Mesenchymal stem cell (in vitro differentiated cells and primary cell): ENCODE results near the gene APOM.

Experiments
- DNase-seq: peaks from one replicate; pipeline ENCODE4 v3.0.0-alpha.2; 2013
- H2AFZ ChIP-seq: one replicate; pipeline ENCODE4 v1.6.1; 2013; ENCODE audit warnings: low read depth, mild to moderate bottlenecking, control low read depth, inconsistent platforms, low read length, moderate library complexity
- H2AK5ac ChIP-seq: 2 replicates; pipeline ENCODE4 v1.6.1; 2013; ENCODE audit warnings: low read length, moderate library complexity, mild to moderate bottlenecking, inconsistent platforms; ENCODE audit not compliant: severe bottlenecking
- H2BK120ac ChIP-seq: one replicate; pipeline ENCODE4 v1.6.1; 2013; ENCODE audit warnings: low read depth, mild to moderate bottlenecking, inconsistent platforms, low read length, moderate library complexity
- H2BK12ac ChIP-seq, 2 experiments: one replicate each; pipeline ENCODE4 v1.6.1; 2013; ENCODE audit warnings: inconsistent platforms in 2 of 2, low read length in 2 of 2, mild to moderate bottlenecking in 2 of 2, moderate library complexity in 2 of 2, control low read depth in 1 of 2
- H2BK15ac ChIP-seq: one replicate; pipeline ENCODE4 v1.6.1; 2013; ENCODE audit warnings: mild to moderate bottlenecking, low read depth, inconsistent platforms; ENCODE audit not compliant: poor library complexity, severe bottlenecking
- H2BK5ac ChIP-seq: 2 replicates; pipeline ENCODE4 v1.6.1; 2013; ENCODE audit warnings: low read depth, mild to moderate bottlenecking, low read length, control low read depth, inconsistent platforms; ENCODE audit not compliant: poor library complexity, severe bottlenecking
- H3K14ac ChIP-seq, 2 experiments: one replicate each; pipeline ENCODE4 v1.6.1; 2013; ENCODE audit warnings: inconsistent platforms in 2 of 2, low read length in 2 of 2, control low read depth in 1 of 2, mild to moderate bottlenecking in 1 of 2, moderate library complexity in 1 of 2
- H3K18ac ChIP-seq, 2 experiments: one replicate each; pipeline ENCODE4 v1.6.1; 2013; ENCODE audit warnings: inconsistent platforms in 2 of 2, low read length in 2 of 2, control low read depth in 1 of 2, low read depth in 1 of 2, mild to moderate bottlenecking in 1 of 2
- H3K23ac ChIP-seq, 2 experiments: one replicate each; pipeline ENCODE4 v1.6.1; 2013; ENCODE audit warnings: inconsistent platforms in 2 of 2, low read length in 2 of 2, mild to moderate bottlenecking in 2 of 2, moderate library complexity in 2 of 2, control low read depth in 1 of 2
- H3K27ac ChIP-seq: 2 replicates; pipeline ENCODE4 v1.5.1; 2013; ENCODE audit warnings: mild to moderate bottlenecking, moderate library complexity, low read length, control low read depth, inconsistent platforms; ENCODE audit not compliant: poor library complexity, severe bottlenecking
- H3K27me3 ChIP-seq, 2 experiments: 2 replicates each; pipeline versions ENCODE4 v1.6.1 to v1.7.0; 2013; ENCODE audit warnings: low read length in 2 of 2, mild to moderate bottlenecking in 2 of 2, moderate library complexity in 2 of 2, control low read depth in 1 of 2, inconsistent platforms in 1 of 2; ENCODE audit not compliant: control insufficient read depth in 1 of 2, insufficient read depth in 1 of 2
- H3K36me3 ChIP-seq, 2 experiments: 2 replicates each; pipeline versions ENCODE4 v1.6.1 to v1.7.0; 2013; ENCODE audit warnings: low read length in 2 of 2, control low read depth in 1 of 2, inconsistent platforms in 1 of 2, low read depth in 1 of 2, mild to moderate bottlenecking in 1 of 2; ENCODE audit not compliant: insufficient read depth in 2 of 2, control insufficient read depth in 1 of 2
- H3K4ac ChIP-seq, 2 experiments: one replicate each; pipeline ENCODE4 v1.6.1; 2013; ENCODE audit warnings: inconsistent platforms in 2 of 2, low read length in 2 of 2, mild to moderate bottlenecking in 2 of 2, moderate library complexity in 2 of 2, control low read depth in 1 of 2, low read depth in 1 of 2
- H3K4me1 ChIP-seq: 2 replicates; pipeline ENCODE4 v1.6.1; 2013; ENCODE audit warnings: low read depth, low read length, control low read depth; ENCODE audit not compliant: control insufficient read depth, insufficient read depth
- H3K4me2 ChIP-seq: 2 replicates; pipeline ENCODE4 v1.6.1; 2013; ENCODE audit warnings: low read length, mild to moderate bottlenecking, inconsistent platforms; ENCODE audit not compliant: poor library complexity, severe bottlenecking
- H3K4me3 ChIP-seq, 2 experiments: 2 replicates each; pipeline versions ENCODE4 v1.5.1 to v1.7.0; 2013; ENCODE audit warnings: low read length in 2 of 2, mild to moderate bottlenecking in 2 of 2, control low read depth in 1 of 2, low read depth in 1 of 2; ENCODE audit not compliant: insufficient read depth in 1 of 2
- H3K79me1 ChIP-seq: replicated peaks from 2 replicates; pipeline ENCODE4 v1.6.1; 2013; ENCODE audit warnings: mild to moderate bottlenecking, control low read depth, low read length, inconsistent platforms; ENCODE audit not compliant: poor library complexity, severe bottlenecking
- H3K9ac ChIP-seq: 2 replicates; pipeline ENCODE4 v1.7.0; 2013; ENCODE audit warnings: mild to moderate bottlenecking, low read length, moderate library complexity
- H3K9me3 ChIP-seq: 2 replicates; pipeline ENCODE4 v1.7.0; 2013; ENCODE audit warnings: mild to moderate bottlenecking, low read length; ENCODE audit not compliant: control insufficient read depth
- H4K8ac ChIP-seq: one replicate; pipeline ENCODE4 v1.6.1; 2013; ENCODE audit warnings: inconsistent platforms, mild to moderate bottlenecking, low read length, moderate library complexity
- H4K91ac ChIP-seq: one replicate; pipeline ENCODE4 v1.6.1; 2013; ENCODE audit warnings: mild to moderate bottlenecking, low read length, inconsistent platforms
- WGBS: methylation state at CpG from one replicate; pipeline ENCODE4 v1.1.7; 2013; ENCODE audit warnings: mixed read lengths; 5-methylcytosine and 5-hydroxymethylcytosine counted together

Gene APOM

GRCh38 chr6:31658983-31659648, 3.4 kb downstream of the APOM start:
- peak overlapping the region; percentile 97 for H3K9ac ChIP-seq
- peaks cover 36% of the 10 kb centered on the region for H3K4me1 ChIP-seq
- no peak overlapping the region for H2AK5ac ChIP-seq
- peak overlapping the region in 1 of 2 experiments; percentile 43 for H2BK12ac ChIP-seq
- H3K18ac ChIP-seq: no peak overlapping the region
- peak overlapping the region; percentile 44 for H4K91ac ChIP-seq
- H3K9me3 ChIP-seq: no peaks in the 10 kb centered on the region
- H2BK120ac ChIP-seq: no peak overlapping the region
- 97% methylated on average over 13 of the region's 13 CpGs for WGBS
- peak overlapping the region; percentile 43 to 98 for H3K4me3 ChIP-seq
- no peak overlapping the region for H2BK5ac ChIP-seq
- H3K4ac ChIP-seq: no peak overlapping the region
- no peak for DNase-seq
- no peaks in the 10 kb centered on the region for H3K27me3 ChIP-seq
- H3K23ac ChIP-seq: peak overlapping the region in 1 of 2 experiments; percentile 28
- H3K27ac ChIP-seq: no peak overlapping the region
- H3K36me3 ChIP-seq: peaks cover 33 to 53% of the 10 kb centered on the region in 2 experiments
- H3K79me1 ChIP-seq: peaks cover 22% of the 10 kb centered on the region
- peak overlapping the region in 1 of 2 experiments; percentile 80 for H3K14ac ChIP-seq
- H4K8ac ChIP-seq: no peak overlapping the region
- peak overlapping the region; percentile 89 for H3K4me2 ChIP-seq
- H2AFZ ChIP-seq: no peak overlapping the region
- no peak overlapping the region for H2BK15ac ChIP-seq

GRCh38 chr6:31659649-31660380, 4.1 kb downstream of the APOM start:
- peak overlapping the region; percentile 89 for H4K8ac ChIP-seq
- H3K23ac ChIP-seq: peak overlapping the region in 1 of 2 experiments; percentile 90
- H3K27ac ChIP-seq: peak overlapping the region; percentile 86
- H3K27me3 ChIP-seq: no peaks in the 10 kb centered on the region
- no peaks in the 10 kb centered on the region for H3K9me3 ChIP-seq
- peak; percentile 52 for DNase-seq
- H2AK5ac ChIP-seq: peak overlapping the region; percentile 44
- H3K18ac ChIP-seq: peak overlapping the region; percentile 82 to 97
- no peak overlapping the region for H2BK120ac ChIP-seq
- peak overlapping the region in 1 of 2 experiments; percentile 93 for H3K14ac ChIP-seq
- WGBS: 55% methylated on average over 13 of the region's 13 CpGs
- peak overlapping the region; percentile 61 to 94 for H3K4ac ChIP-seq
- H3K9ac ChIP-seq: peak overlapping the region; percentile 97
- peak overlapping the region; percentile 89 for H3K4me2 ChIP-seq
- peak overlapping the region; percentile 78 for H4K91ac ChIP-seq
- peak overlapping the region; percentile 78 to 98 for H3K4me3 ChIP-seq
- peak overlapping the region in 1 of 2 experiments; percentile 55 for H2BK12ac ChIP-seq
- H2BK5ac ChIP-seq: no peak overlapping the region
- peaks cover 39% of the 10 kb centered on the region for H3K4me1 ChIP-seq
- peaks cover 24% of the 10 kb centered on the region for H3K79me1 ChIP-seq
- H2AFZ ChIP-seq: peak overlapping the region; percentile 72
- H3K36me3 ChIP-seq: peaks cover 33 to 53% of the 10 kb centered on the region in 2 experiments
- no peak overlapping the region for H2BK15ac ChIP-seq

GRCh38 chr6:31660381-31661261, 4.9 kb downstream of the APOM start, which contains the start of gene C6orf47:
Gene C6orf47 (minus strand): TSS chr6:31660778. CDS start chr6:31659947, 831 bp downstream.
- Histone ChIP-seq H3K4me3 (peak within 1 kb of the TSS; percentile 78 to 98), H2AK5ac (peak within 1 kb of the TSS; percentile 44), H3K27me3 (no peaks in the 10 kb centered on the region), H3K79me1 (peaks cover 23% of the 10 kb centered on the region), H3K36me3 (peaks cover 33 to 47% of the 10 kb centered on the region in 2 experiments), H2BK5ac (peak within 1 kb of the TSS; percentile 24), H2BK12ac (peak within 1 kb of the TSS in 1 of 2 experiments; percentile 55), H3K4ac (peak within 1 kb of the TSS; percentile 61 to 94), H2BK120ac (peak within 1 kb of the TSS; percentile 9), H3K9ac (peak within 1 kb of the TSS; percentile 97), H3K9me3 (no peaks in the 10 kb centered on the region), H4K91ac (peak within 1 kb of the TSS; percentile 78), H3K14ac (peak within 1 kb of the TSS in 1 of 2 experiments; percentile 93), H3K27ac (peak within 1 kb of the TSS; percentile 86), H3K4me2 (peak within 1 kb of the TSS; percentile 90), H3K4me1 (peaks cover 38% of the 10 kb centered on the region), H2AFZ (peak within 1 kb of the TSS; percentile 72), H3K23ac (peak within 1 kb of the TSS in 1 of 2 experiments; percentile 90), H3K18ac (peak within 1 kb of the TSS; percentile 82 to 97), H2BK15ac (no peak within 1 kb of the TSS), H4K8ac (peak within 1 kb of the TSS; percentile 89)
- peak; percentile 86 for DNase-seq
- WGBS: 2% methylated on average over 52 of the region's 52 CpGs
